Epidermal melanocyte (primary cell): ENCODE measurements around the gene GLI3.

ENCODE experiments used
- DNase-seq: peaks from one replicate; pipeline ENCODE4 v3.0.0; 2011; ENCODE audit warnings: low spot score; ENCODE audit not compliant: insufficient read length

Gene GLI3

DNA sequence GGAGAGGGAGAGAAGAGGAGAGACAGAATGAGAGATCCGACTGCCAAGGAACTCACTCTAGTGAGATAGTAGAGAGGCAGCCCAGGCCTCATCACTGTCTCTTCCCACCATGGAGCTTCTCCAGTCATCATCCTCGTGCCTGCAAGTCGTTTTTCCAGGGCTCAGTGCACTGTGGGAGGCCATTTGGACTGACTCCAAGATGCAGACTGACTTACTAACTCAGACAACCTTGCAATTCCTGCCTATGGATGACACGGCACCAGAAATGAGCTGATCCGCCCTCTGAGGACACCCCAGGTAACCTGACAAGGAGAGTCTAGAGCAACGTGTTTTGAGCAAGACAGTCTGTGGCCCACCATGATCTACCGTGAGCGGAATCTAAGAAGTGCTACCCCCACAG lies 154.9 kb downstream of the GLI3 start:
- no peak for DNase-seq

DNA sequence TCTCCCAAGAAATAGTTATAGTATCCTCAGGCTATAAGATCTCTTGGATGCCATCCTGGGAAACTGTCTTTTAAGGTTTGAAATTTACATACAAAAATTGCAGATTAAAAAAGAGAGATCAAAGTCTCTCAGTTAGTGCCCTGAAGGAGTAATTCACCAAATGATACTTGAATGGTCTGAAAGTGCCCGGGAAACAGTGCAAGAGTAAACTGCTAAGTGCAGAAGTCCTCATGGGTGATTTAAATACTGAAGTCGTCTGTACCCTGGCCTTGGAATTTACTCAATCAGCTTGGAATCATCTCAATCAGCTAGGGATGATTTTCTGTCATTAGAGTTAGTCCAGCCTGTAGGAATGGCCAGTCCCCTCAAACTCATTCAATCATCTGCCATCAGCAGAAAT lies 155.3 kb downstream of the GLI3 start:
- DNase-seq, result no peak

DNA sequence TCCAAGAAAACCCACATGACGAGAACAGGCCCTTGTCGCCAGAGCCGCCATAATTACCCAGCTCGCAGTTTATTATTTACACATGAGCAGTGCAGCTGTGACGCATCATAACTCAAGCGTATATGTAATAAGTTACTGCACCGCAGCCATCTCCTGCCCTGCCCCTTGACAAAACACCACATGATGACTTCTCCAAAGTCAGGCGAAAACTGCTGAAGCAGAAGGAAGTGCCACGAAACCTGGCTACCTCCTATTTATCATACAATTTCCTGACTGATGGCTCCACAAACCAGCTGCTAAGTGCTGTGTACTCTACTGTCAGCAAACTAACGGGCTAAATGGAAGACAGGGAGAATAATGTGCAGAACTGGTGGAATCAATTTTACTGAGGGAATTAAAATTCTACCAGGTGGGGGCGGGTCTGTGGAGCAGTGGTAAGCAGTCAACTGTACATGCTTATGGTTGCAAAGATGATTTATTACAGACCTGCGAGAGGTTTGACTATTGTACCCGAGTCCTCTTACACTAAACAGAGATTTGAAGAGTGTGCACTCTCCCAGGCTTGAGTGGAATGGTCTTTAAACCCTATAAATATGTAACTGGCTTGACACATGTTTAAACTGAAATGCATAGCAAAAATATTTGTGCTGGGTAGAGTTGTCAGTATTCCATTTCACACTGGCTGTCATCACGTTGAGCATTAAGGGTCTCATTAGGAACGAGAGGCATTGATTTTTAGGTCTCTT lies 156.0 kb downstream of the GLI3 start:
- DNase-seq, result no peak

DNA sequence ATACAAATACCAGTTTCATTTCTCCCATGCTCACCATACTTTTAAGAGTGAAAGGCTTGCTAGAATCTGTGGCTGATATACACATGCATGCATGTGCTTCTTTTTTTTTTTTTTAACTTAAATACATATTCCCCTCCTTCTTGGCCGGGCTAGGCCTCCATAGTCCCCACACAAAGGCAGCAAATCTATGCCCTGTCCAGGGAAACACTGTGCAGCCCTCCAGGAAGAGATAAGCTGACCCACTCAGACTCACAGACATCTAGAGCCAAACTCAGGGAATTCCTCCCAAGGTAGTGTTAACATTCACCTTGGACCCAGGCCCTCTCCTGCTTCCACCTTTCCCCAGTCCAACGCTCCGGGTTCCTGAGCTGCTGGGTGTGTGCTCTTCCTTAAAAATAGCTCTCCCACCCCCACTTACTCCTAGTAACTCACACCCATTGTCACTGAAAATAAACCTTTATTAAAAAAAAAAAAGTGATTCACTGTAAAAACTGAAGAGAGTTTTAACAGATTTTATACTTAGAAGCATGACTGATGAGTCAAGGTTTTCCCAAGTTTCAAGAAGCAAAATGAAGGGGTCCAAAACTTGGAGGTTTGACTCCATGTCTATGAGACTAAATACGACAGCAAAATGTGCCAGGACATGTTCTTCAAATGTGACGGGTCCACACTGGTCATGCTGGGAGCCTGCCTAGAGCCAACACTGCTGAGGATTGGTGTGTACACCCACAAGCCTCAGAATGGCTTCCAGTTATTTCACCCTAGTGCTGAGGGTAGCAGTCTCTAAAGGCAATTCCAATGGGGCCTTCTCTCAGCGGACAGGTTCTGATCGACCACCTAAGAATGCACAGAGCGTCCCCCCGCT lies 159.5 kb downstream of the GLI3 start:
- no peak for DNase-seq

DNA sequence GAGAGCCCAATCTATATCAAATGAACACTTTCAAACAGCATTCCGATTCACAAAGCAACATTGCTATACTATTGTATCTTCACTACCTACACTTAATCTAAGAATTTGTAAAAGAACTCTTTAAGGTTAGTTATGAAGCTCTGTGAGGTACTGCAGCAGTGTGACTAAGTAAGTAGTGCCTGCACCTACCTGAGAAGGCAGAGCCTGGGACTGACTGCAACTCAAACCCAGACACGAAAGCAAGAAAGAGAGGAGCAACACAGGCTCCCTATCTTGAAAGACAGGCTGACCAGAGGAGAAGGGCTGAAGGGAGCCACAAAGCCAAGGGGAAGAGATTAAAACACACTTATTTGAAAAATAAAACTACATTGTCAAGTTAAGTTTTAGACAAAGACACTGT lies 160.1 kb downstream of the GLI3 start:
- no peak for DNase-seq

DNA sequence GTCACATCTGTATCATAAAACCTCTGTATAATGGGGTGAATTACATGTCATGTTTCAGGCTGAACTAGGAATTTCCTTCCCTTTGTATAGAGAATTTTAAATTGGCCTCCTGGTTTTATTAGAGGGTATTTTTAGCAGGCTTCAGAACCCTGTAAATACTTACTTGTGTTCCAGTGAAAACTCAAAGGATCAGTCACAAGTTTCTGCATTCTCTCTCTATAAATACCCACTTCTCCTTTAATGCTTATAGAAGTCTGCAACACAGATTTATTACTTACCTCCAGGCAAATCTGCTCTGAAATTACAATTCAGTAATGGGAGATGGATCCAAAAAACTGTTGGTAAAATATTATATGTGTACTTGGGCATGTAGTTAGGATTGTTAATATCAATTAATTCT lies 161.6 kb downstream of the GLI3 start:
- no peak for DNase-seq

DNA sequence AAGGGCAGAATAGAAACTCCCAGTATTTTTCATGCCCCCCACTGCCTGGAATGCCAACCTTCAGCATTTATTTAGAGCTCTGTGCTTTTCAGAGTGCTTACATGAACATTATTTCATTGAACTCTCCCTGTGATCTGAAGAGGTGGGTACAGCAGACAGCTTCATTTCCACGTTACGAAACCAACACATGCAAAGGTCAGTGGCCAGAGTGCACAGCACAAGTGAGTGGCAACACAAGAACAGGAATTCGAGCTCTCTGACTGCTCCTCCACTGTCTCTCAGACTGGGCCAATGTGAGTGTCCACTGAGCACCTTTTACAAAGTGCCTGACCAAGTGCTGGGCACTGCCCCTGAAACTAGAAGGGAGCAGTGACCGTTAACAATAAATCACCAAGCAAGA lies 162.9 kb downstream of the GLI3 start:
- no peak for DNase-seq

DNA sequence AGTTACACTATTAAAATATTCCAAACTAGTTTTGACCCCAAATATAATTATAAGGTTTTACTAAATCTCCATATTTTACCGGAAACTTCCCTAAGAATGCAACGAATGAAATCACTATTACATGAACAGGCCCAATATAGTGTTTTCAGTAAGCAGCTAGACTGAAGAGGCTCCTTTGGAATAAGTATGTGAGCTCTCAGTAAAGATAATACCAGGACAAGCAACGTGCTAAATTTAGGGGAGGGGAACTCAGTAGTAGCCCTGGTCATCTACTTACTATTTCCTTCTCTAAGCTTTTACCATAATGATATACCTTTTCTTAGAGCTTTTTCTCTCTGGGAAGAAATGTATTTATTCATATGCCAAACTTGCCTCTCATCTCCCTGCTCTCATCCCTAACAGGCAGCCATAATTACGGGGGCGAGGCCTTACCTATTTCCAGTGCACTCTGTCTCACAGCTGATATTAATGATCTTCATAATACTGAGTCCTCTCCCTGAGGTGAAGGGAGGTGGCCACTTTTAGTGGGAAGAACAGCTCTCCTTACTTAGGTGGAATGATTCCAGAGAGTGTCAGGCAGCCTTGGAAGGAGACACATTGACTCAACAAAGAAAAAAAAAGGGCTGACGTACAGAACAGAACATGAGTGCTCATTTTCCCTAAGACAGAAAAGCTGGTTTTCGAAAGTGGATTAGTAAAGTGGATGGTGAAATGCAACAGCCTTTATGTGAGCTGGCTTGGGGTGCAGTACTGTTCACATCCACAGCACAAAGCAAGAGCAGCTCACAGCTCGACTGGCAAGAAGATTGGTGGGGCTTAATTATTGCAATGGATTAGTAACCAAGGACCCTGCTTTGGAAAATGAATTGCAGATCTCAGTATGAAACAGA lies 165.4 kb downstream of the GLI3 start:
- DNase-seq, result no peak

DNA sequence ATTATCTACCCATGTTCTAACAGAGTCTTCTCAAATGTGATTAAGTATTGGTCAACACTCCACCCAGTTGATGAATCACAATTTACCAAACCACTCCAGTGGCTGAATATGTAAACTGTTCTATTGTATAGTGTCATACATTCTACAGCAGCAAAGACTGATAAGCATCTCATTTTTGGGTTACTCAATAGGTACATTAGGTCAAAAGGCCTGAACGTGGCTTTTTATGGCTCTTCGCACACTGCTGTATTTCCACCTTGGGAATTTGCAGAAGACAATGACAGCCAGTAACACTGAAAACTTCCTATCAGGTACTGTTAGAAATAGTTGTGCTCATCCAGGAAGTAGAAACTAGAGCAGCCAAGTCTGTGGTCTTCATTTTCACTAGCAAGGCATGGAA lies 166.9 kb downstream of the GLI3 start:
- no peak for DNase-seq

DNA sequence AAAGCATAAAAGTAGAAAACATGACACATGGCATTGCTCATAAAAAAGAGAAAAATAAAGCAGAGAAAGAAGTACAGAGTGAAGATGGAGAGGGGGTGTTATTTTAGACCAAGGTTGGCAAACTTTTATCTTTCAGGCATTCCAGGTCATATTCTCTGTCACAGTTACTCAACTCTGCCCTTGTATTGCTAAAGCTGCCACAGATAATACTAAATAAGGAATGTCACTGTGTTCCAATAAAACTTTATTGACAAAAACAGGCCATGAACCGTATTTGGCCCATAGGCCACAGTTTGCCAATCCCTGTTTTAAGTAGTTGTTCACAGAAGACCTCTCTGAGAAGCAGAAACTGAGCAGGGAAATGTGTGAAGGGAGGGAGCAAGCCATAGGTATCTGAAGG lies 167.4 kb downstream of the GLI3 start:
- no peak for DNase-seq

DNA sequence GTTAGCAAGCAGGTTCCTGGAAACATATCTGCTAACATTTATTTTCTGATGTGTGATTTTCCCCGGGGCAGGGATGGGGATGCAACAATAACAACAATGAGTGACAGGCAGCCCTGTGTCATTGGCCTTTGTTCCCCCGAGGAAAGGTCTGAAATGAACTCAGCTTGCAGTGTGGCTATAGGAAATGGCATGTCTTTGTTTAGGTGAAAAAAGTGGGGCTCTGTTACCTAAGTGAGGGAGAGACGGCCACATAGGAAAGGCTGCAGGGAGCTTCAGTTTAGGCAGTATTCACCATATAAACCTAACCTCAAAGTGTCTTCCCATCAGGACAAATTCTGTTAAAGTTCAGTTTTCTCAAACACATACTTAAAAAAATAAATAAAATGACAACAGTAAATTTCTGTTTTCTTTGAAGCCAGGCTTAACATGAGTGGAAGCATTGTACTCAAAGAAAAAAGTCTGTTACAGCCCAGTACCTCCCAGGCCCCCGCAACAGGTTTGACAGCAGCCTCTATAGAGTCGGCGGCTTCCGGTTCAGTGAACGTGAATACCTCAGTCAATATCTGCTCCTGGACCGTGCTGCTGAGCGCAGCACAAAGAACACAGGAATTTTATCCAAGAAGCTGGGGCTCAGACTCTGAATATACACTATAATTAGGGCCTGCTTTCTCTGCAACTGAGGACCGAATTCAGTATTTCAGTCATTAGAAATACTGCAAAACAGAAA lies 168.3 kb downstream of the GLI3 start:
- no peak for DNase-seq

DNA sequence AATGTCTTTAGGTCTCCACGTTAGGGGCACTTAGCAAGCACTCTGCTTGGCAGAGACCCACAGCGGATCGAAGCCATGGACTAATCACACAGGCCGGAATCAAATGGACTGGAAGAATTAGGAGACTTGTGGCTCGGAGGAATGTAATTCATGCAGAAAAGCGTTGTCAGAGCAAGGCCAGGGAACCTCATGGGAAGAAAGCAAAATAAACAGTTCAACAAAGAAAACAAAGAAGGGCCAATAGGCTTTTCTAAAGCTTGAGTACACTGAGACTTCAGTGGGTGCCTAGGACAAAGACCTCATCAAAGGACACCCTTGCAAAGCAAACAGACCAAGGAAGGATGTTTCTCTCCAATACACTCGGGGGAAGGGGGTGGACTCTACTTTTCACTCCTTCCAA lies 171.1 kb downstream of the GLI3 start:
- no peak for DNase-seq

DNA sequence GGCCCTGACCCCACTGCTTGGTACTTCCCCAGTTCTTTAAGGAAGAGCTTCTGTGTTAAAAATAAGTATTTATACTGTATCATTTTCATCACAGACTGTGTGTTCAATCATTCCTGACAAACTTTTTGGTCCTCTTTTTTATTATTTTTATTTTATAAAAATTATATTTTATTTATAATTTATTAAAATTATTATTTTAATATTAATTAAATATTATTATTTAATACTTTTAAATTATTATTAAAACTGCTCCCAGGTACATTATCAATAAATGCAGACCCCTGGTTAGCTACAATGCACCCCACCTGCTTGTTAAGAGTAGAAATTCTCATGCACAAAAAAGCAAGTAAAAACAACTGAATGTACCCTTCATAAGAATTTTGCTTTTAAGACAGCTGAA lies 172.0 kb downstream of the GLI3 start:
- DNase-seq, result no peak

DNA sequence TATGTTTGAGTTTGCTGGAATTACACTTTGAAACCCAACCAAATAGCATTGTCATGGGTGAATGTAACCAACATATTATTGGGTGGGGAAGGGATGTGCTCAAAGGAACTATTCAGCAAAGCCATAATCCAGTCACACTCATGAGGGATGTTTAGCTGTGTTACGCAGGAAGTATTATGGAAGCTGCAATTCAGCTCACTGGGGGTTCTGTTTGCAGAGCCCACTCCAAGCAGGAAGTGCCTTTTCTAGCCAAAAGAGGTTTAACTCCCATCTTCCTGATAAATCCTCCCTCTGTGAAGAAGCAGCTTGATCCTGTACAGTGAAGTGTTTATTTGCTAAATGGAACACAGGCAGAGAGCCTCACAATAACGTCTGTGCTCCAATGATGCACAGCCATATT lies 172.5 kb downstream of the GLI3 start:
- DNase-seq, result no peak

DNA sequence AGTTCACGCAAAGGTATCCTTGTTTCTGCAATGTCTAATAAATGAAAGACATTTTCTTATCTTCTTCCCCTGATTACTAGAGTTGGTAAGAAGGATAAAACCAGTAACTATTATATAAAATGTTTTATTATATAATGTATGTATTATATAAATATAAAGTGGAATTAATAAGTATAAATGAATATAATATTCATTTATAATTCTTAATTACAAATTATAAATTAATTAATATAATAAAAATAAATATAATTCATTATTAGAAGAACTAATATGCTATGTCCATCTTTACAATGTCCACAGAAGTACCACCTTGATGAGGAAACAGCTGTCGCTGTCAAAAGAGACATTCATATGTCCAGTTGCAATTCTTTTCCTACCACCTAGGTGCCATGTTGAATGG lies 177.7 kb downstream of the GLI3 start:
- no peak for DNase-seq

DNA sequence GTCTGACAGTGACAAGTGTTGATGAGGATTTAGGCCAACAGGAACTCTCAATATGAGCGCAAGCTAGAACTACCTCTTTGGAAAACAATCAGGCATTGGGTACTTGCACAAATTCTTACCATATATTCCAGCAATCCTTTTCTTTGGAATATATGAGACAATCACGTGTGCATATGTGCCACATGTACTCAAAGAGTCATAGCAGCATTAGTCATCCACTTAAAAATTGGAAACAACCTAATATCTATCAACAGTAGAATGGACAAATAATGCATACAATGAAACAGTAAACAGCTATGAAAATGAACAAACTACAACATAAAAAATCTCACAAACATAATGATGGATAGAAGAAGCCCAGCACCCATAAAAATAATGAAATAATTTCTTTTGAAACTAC lies 179.7 kb downstream of the GLI3 start:
- no peak for DNase-seq

DNA sequence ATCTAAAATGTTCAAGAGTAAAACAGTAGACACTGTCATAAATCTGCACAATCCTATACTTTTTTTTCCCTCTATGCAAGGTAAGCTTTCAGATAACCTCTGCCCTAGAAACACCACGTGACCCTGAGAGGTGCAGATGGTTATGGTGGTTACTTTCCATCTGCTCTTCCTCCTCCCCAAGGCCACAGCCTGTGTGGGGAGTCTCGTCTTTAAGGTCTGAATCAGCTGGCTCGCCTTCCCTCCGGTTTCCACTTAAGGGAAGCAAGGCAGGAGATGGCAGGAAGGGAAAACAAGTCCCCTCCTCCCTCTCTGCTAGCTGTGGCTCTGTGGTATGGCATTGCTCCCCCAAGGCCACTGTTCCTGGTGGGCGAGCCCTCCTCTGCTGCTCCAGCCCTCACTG lies 181.8 kb downstream of the GLI3 start:
- DNase-seq, result no peak

DNA sequence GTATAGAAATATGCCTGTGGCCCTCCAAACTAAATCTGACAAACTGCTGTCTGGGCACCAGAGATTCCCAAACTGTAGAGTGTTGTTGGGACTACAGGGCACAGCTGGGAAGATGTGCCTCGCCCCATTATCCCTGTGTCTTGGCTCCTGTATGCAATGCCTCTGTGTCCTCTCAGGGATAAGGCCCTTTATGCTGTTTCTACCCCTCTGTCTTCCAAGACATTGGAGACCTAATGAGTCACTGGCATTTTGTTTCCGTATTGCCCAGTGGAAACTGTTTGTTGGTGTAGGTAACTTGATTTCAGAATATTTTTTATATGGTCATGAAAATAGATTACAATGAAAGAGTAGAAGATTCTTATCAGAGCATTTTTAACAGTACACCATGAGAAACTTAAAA lies 183.2 kb downstream of the GLI3 start:
- no peak for DNase-seq

DNA sequence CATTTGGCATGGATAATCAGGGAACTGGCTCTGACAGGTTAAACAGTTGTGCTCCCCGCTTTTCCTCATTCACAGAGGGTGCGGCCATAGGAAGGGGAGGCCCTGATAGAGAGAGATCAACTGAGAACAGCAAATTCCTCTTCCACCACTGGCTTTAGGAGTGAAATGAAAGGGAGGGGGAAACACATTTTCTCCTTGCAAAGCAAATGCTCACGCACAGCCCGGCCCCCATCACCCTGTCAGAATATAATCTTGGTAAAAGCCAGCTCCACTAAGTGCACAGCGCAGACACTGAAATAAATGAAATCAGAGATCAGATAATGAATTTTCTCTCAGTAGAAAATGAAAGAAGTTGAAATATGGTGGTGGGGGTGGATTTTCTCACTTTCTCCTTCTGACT lies 187.2 kb downstream of the GLI3 start:
- no peak for DNase-seq

DNA sequence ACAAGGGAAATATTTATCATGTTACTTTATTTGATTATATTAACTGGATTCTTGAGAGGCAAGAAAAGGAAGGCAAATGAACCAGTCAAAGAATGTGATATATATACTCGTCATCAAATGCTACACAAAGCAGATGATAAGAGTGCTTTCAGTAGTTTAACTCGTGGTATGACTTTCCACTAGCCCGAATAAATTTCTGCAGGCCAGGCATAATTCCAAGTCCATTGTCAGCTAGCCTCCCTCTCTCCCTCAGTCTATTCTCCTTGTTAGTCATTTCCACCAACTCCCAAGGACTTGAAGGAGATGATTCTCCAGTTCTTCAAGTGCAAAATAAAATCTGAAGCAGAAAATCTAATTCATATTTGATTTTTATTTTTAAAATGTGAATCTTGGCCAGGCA lies 190.5 kb downstream of the GLI3 start:
- no peak for DNase-seq

DNA sequence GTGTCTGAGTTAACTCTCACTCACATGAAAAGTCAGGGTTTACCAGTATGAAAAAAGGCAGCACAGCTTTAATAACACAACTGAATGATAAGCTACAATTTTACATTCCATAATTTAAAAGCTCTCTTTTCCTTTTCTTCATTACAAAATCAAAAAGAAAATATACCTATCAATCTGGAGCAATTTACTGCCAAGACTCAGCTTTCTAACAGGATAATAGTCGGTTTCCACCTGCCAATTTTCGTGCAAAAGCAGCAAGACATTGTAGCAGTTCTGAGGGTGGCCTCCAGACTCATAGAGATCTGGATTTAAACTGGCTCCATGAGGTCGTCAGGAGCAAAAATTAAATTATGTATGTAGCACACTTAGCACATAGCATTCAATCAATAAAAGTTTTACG lies 191.0 kb downstream of the GLI3 start:
- DNase-seq, result no peak
